Measurements from ENCODE around the gene NETO1.

The NETO1 gene

DNA sequence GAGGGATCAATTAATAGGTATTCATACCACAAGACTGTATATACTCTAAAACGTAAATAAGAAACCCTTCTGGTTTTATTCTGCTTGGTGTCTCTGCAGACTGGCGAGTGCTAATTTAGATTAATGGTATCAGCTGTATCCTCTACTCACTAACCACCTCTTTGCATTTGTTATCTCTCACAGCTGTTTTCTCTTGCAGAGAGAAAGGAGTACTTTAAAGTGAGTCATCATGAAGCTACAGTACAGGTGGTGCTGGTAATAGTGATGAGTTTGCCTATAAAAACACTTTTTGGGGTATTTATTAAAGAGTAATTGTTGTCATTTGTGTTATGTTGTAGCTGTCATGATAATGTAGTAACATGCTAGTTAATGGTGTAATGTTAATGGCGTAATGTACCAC, 147.7 kb downstream of the NETO1 start:
- DNase-seq: no peak

DNA sequence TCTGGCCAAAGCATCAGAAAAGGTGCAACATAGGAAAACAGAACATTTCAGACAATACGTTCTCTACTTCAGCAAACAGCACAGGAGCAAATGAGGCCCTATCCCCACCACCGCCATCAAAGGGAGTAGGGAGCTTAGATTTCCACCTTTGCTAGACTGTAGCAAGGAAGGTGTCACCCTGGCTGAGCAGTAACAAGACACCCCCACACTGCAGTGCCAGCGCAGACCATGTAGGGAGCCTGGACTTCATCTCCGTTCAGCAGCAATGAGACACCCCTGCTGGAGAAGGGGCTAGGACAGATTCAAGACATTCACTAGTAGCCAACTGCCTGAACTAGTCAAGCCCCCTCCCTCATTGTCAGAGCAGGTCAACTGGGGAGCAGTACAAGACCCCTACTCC, 163.6 kb downstream of the NETO1 start:
- no peak for DNase-seq

GRCh38 chr18:72700961-72701710, 166.7 kb downstream of the NETO1 start:
- no peak for DNase-seq

- no peak for DNase-seq
These were observed 170.1 kb downstream of the NETO1 start for GRCh38 chr18:72697706-72698105.

DNA sequence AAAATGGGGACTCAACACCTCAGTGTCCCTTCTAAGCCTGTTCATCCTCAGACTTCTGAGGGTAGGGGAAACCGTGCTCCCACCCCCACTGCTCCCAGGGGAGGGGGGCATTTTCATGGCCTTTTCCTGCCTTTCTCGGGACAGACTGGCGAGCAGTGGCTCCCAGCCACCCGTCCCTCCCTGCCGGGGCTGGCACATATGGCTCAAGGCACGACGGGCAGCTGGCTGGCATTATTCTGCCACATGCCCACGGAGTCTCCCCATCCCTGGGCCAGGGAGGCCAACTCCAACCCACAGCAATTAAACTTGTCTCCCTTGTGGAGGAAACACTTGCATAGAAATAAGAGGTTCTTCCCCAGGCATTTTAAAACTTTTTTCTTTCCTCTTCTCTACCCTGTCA, 175.2 kb downstream of the NETO1 start:
- DNase-seq: no peak
